H9 (cell line): ENCODE data around the gene MAP3K21. TPM values are rescaled to one million over a fixed set of nuclear protein-coding genes. Genes with fewer than 3 reads are reported as not detected.

ENCODE experiments used
- DNase-seq: peaks from one replicate; pipeline ENCODE4 v3.0.0-alpha.2; 2017
- H2AFZ ChIP-seq: one replicate; pipeline ENCODE4 v1.6.1; 2013; ENCODE audit warnings: mild to moderate bottlenecking, low read length, control low read depth, moderate library complexity
- H2AK5ac ChIP-seq: 2 replicates; pipeline ENCODE4 v1.6.1; 2013; ENCODE audit warnings: low read length, control low read depth, mixed read lengths; ENCODE audit not compliant: insufficient read length
- H2BK120ac ChIP-seq: one replicate; pipeline ENCODE4 v1.6.1; 2013; ENCODE audit warnings: low read depth, mild to moderate bottlenecking, low read length, control low read depth, inconsistent platforms; ENCODE audit not compliant: poor library complexity, severe bottlenecking
- H2BK12ac ChIP-seq: 2 replicates; pipeline ENCODE4 v1.6.1; 2013; ENCODE audit warnings: low read length, control low read depth, mixed read lengths, low read depth; ENCODE audit not compliant: insufficient read length
- H2BK15ac ChIP-seq: 2 replicates; pipeline ENCODE4 v1.6.1; 2013; ENCODE audit warnings: low read depth, low read length, control low read depth
- H2BK20ac ChIP-seq: one replicate; pipeline ENCODE4 v1.6.1; 2013; ENCODE audit warnings: low read depth, mild to moderate bottlenecking, low read length, control low read depth, inconsistent platforms; ENCODE audit not compliant: poor library complexity, severe bottlenecking
- H2BK5ac ChIP-seq: 2 replicates; pipeline ENCODE4 v1.6.1; 2013; ENCODE audit warnings: low read length, control low read depth, mixed read lengths; ENCODE audit not compliant: insufficient read length
- H3K14ac ChIP-seq: 2 replicates; pipeline ENCODE4 v1.6.1; 2013; ENCODE audit warnings: low read length, control low read depth; ENCODE audit not compliant: insufficient read depth
- H3K18ac ChIP-seq: 2 replicates; pipeline ENCODE4 v1.6.1; 2013; ENCODE audit warnings: low read depth, mild to moderate bottlenecking, mixed read lengths, low read length, control low read depth; ENCODE audit not compliant: insufficient read length
- H3K23ac ChIP-seq: 2 replicates; pipeline ENCODE4 v1.6.1; 2013; ENCODE audit warnings: low read length, control low read depth, mixed read lengths, low read depth; ENCODE audit not compliant: insufficient read length
- H3K23me2 ChIP-seq: 2 replicates; pipeline ENCODE4 v1.6.1; 2013; ENCODE audit warnings: low read depth, mild to moderate bottlenecking, mixed read lengths, low read length, control low read depth; ENCODE audit not compliant: insufficient read length, poor library complexity, severe bottlenecking
- H3K27ac ChIP-seq: 2 replicates; pipeline ENCODE4 v1.5.1; 2013; ENCODE audit warnings: low read length, control low read depth, mixed read lengths, low read depth; ENCODE audit not compliant: insufficient read length
- H3K27me3 ChIP-seq: 2 replicates; pipeline ENCODE4 v1.6.1; 2013; ENCODE audit warnings: low read length, control low read depth, inconsistent platforms; ENCODE audit not compliant: insufficient read depth
- H3K4ac ChIP-seq: 2 replicates; pipeline ENCODE4 v1.6.1; 2013; ENCODE audit warnings: low read depth, mild to moderate bottlenecking, control low read depth, inconsistent platforms, low read length, moderate library complexity
- H3K4me1 ChIP-seq: 2 replicates; pipeline ENCODE4 v1.6.1; 2013; ENCODE audit warnings: low read length, control low read depth, inconsistent platforms; ENCODE audit not compliant: insufficient read depth
- H3K4me2 ChIP-seq: 2 replicates; pipeline ENCODE4 v1.6.1; 2013; ENCODE audit warnings: low read length, control low read depth, mixed read lengths; ENCODE audit not compliant: insufficient read length, insufficient read depth
- H3K56ac ChIP-seq: 2 replicates; pipeline ENCODE4 v1.6.1; 2013; ENCODE audit warnings: low read depth, mild to moderate bottlenecking, mixed read lengths, low read length, control low read depth; ENCODE audit not compliant: insufficient read length
- H3K79me1 ChIP-seq: 2 replicates; pipeline ENCODE4 v1.6.1; 2013; ENCODE audit warnings: low read depth, mild to moderate bottlenecking, moderate library complexity, low read length, control low read depth, inconsistent platforms; ENCODE audit not compliant: insufficient read depth, poor library complexity, severe bottlenecking
- H3K79me2 ChIP-seq: 2 replicates; pipeline ENCODE4 v1.6.1; 2013; ENCODE audit warnings: low read length, control low read depth, inconsistent platforms; ENCODE audit not compliant: insufficient read depth
- H3K9ac ChIP-seq: 2 replicates; pipeline ENCODE4 v1.6.1; 2013; ENCODE audit warnings: low read length, control low read depth, mixed read lengths; ENCODE audit not compliant: insufficient read length; ENCODE audit errors: extremely low read depth
- H3K9me3 ChIP-seq: one replicate; pipeline ENCODE4 v1.6.1; 2013; ENCODE audit warnings: low read depth, low read length, inconsistent platforms; ENCODE audit not compliant: control insufficient read depth
- H3T11ph ChIP-seq: one replicate; pipeline ENCODE4 v1.6.1; 2013; ENCODE audit warnings: mild to moderate bottlenecking, low read length, control low read depth, inconsistent platforms
- H4K20me1 ChIP-seq: one replicate; pipeline ENCODE4 v1.6.1; 2013; ENCODE audit not compliant: control insufficient read depth, insufficient read length, insufficient read depth
- H4K5ac ChIP-seq: 2 replicates; pipeline ENCODE4 v1.6.1; 2013; ENCODE audit warnings: low read depth, mild to moderate bottlenecking, mixed read lengths, low read length, control low read depth; ENCODE audit not compliant: insufficient read length
- H4K8ac ChIP-seq: replicated peaks from 2 replicates; pipeline ENCODE4 v1.6.1; 2013; ENCODE audit warnings: low read length, control low read depth, mixed read lengths, low read depth; ENCODE audit not compliant: insufficient read length
- H4K91ac ChIP-seq: 2 replicates; pipeline ENCODE4 v1.6.1; 2013; ENCODE audit warnings: low read depth, mild to moderate bottlenecking, moderate library complexity, mixed read lengths, low read length, control low read depth; ENCODE audit not compliant: insufficient read length
- H3K27ac Mint-ChIP-seq, 3 experiments: 2 replicates in 2 of 3; 3 replicates in 1 of 3; pipeline ENCODE4 v1.8.0; 2020 to 2021; ENCODE audit warnings: mixed read lengths in 3 of 3, mild to moderate bottlenecking in 1 of 3, moderate library complexity in 1 of 3
- H3K27me3 Mint-ChIP-seq: 2 replicates; pipeline ENCODE4 v1.8.0; 2021; ENCODE audit warnings: low read depth, mild to moderate bottlenecking, moderate library complexity, mixed read lengths
- H3K36me3 Mint-ChIP-seq, 3 experiments: 2 replicates in 2 of 3; 3 replicates in 1 of 3; pipeline ENCODE4 v1.8.0; 2020 to 2021; ENCODE audit warnings: low read depth in 3 of 3, mixed read lengths in 3 of 3; ENCODE audit not compliant: insufficient read depth in 1 of 3
- H3K4me1 Mint-ChIP-seq, 2 experiments: 2 replicates each; pipeline ENCODE4 v1.8.0; 2020; ENCODE audit warnings: mixed read lengths in 2 of 2
- H3K4me3 Mint-ChIP-seq, 2 experiments: 2 replicates in 1 of 2; 3 replicates in 1 of 2; pipeline ENCODE4 v1.8.0; 2020 to 2021; ENCODE audit warnings: mild to moderate bottlenecking in 2 of 2, mixed read lengths in 2 of 2, moderate library complexity in 1 of 2
- H3K9me3 Mint-ChIP-seq, 2 experiments: 2 replicates in 1 of 2; 3 replicates in 1 of 2; pipeline ENCODE4 v1.8.0; 2020; ENCODE audit warnings: mild to moderate bottlenecking in 2 of 2, mixed read lengths in 2 of 2, moderate library complexity in 1 of 2
- CTCF ChIP-seq: fragments of 200-600 bp; sonication (generic); conservative IDR thresholded peaks from 3 replicates; pipeline ENCODE4 v1.8.0; 2021; ENCODE audit warnings: antibody characterized with exemption, mild to moderate bottlenecking
- WGBS: extraction: QIAGEN DNeasy Blood & Tissue Kit; methylation state at CpG from one replicate; pipeline ENCODE4 v1.1.7; 2013; ENCODE audit warnings: missing lambda C conversion rate, low lambda C conversion rate, mixed read lengths; ENCODE audit not compliant: insufficient read length; ENCODE audit errors: extremely low coverage; 5-methylcytosine and 5-hydroxymethylcytosine counted together
- total RNA-seq: library from RNA; stranded (reverse); gene quantifications from 2 replicates; pipeline ENCODE4 v1.2.1, GENCODE V29; 2021

MAP3K21 gene
- total RNA-seq, 1 experiment from 2014 or later: 11.7 TPM

GRCh38 chr1:233427907-233428306, 100.4 kb downstream of the MAP3K21 start:
- no CpG with 5 or more reads among the region's 1 CpG for WGBS
- Histone ChIP-seq H3K18ac (no peak overlapping the region), H3K9ac (no peak overlapping the region), H4K5ac (no peak overlapping the region), H3K56ac (no peak overlapping the region), H2BK12ac (no peak overlapping the region), H2BK120ac (no peak overlapping the region), H4K8ac (no peak overlapping the region), H2BK5ac (no peak overlapping the region), H3K27ac (no peak overlapping the region), H3T11ph (no peak overlapping the region), H3K27me3 (no peaks in the 10 kb centered on the region), H3K23me2 (no peaks in the 10 kb centered on the region), H3K23ac (no peak overlapping the region), H2AK5ac (no peak overlapping the region), H3K14ac (no peak overlapping the region), H4K91ac (no peak overlapping the region), H2AFZ (no peak overlapping the region), H2BK15ac (no peak overlapping the region), H3K4me1 (no peaks in the 10 kb centered on the region), H2BK20ac (no peak overlapping the region), H4K20me1 (no peaks in the 10 kb centered on the region), H3K4me2 (no peak overlapping the region), H3K9me3 (no peaks in the 10 kb centered on the region), H3K79me1 (no peaks in the 10 kb centered on the region), H3K4ac (no peak overlapping the region), H3K79me2 (no peaks in the 10 kb centered on the region)
- no peak for TF ChIP-seq CTCF
- Mint-ChIP-seq H3K36me3 (peaks cover 0 to 2% (median 0%) of the 10 kb centered on the region in 3 experiments; a peak in 2 of 7 replicates), H3K4me3 (no peak overlapping the region), H3K9me3 (peaks cover under 1 to 12% of the 10 kb centered on the region in 2 experiments; a peak in 4 of 5 replicates), H3K4me1 (no peaks in the 10 kb centered on the region), H3K27ac (no peak overlapping the region), H3K27me3 (no peaks in the 10 kb centered on the region)
- no peak for DNase-seq
